Stimulated activated naive CD8-positive, alpha-beta T cell treated with anti-CD3 and anti-CD28 coated beads, Interleukin-15, Interleukin-2, amounts not matched to agents 100 ng/mL and 50 ng/mL, for 24 hours (primary cell): ENCODE results near the gene TYR.
"Not testable (repeated sequence)": the region's sequence is repeated elsewhere in the genome, so short reads cannot be mapped to it uniquely, and the experiment has no call there.

ENCODE experiments used
- H3K27ac Mint-ChIP-seq: one replicate; pipeline ENCODE4 v1.8.0; 2021; ENCODE audit warnings: mild to moderate bottlenecking, mixed read lengths
- H3K27me3 Mint-ChIP-seq: one replicate; pipeline ENCODE4 v1.8.0; 2021; ENCODE audit warnings: mixed read lengths
- H3K36me3 Mint-ChIP-seq: one replicate; pipeline ENCODE4 v1.8.0; 2021; ENCODE audit warnings: low read depth, mixed read lengths
- H3K4me1 Mint-ChIP-seq: one replicate; pipeline ENCODE4 v1.8.0; 2021; ENCODE audit warnings: low read depth, mixed read lengths
- H3K4me3 Mint-ChIP-seq: one replicate; pipeline ENCODE4 v1.8.0; 2021; ENCODE audit warnings: mild to moderate bottlenecking, mixed read lengths
- H3K9me3 Mint-ChIP-seq: one replicate; pipeline ENCODE4 v1.8.0; 2021; ENCODE audit warnings: mixed read lengths

TYR gene

DNA sequence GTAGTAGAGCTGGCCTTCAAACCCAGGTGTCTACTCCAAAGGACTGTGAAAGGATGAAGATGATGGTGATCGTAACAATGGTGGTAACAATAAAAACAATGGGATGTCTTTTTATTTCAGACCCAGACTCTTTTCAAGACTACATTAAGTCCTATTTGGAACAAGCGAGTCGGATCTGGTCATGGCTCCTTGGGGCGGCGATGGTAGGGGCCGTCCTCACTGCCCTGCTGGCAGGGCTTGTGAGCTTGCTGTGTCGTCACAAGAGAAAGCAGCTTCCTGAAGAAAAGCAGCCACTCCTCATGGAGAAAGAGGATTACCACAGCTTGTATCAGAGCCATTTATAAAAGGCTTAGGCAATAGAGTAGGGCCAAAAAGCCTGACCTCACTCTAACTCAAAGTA lies 117.3 kb downstream of the TYR start:
- not testable (repeated sequence) for H3K27ac Mint-ChIP-seq, H3K36me3 Mint-ChIP-seq, H3K4me1 Mint-ChIP-seq, H3K4me3 Mint-ChIP-seq, H3K9me3 Mint-ChIP-seq, H3K27me3 Mint-ChIP-seq

DNA sequence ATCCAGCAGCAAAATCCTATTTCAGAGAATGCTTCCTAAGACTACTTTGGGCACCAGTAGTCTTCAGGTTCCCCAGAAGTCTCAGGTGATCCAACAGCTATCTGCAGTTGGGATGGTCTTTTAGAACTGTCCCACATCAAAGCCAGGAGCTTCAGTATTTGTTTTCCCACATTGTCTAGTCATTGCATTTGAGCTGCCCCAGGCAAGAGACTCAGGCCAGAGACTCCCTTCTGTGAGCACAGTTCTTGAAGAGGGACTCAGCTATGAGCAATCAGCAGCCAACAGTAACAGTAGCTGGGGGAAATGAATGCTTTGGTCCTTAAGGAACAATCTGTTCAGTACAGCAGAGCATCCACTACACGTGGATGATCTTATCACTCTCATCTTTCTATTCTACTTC lies 125.4 kb downstream of the TYR start:
- H3K9me3 Mint-ChIP-seq, H3K27me3 Mint-ChIP-seq, H3K27ac Mint-ChIP-seq, H3K4me3 Mint-ChIP-seq, H3K4me1 Mint-ChIP-seq, H3K36me3 Mint-ChIP-seq: not testable (repeated sequence)

- H3K9me3 Mint-ChIP-seq, H3K4me3 Mint-ChIP-seq, H3K27me3 Mint-ChIP-seq, H3K36me3 Mint-ChIP-seq, H3K27ac Mint-ChIP-seq, H3K4me1 Mint-ChIP-seq: not testable (repeated sequence)
These were observed 130.6 kb downstream of the TYR start for GRCh38 chr11:89308272-89308671.

DNA sequence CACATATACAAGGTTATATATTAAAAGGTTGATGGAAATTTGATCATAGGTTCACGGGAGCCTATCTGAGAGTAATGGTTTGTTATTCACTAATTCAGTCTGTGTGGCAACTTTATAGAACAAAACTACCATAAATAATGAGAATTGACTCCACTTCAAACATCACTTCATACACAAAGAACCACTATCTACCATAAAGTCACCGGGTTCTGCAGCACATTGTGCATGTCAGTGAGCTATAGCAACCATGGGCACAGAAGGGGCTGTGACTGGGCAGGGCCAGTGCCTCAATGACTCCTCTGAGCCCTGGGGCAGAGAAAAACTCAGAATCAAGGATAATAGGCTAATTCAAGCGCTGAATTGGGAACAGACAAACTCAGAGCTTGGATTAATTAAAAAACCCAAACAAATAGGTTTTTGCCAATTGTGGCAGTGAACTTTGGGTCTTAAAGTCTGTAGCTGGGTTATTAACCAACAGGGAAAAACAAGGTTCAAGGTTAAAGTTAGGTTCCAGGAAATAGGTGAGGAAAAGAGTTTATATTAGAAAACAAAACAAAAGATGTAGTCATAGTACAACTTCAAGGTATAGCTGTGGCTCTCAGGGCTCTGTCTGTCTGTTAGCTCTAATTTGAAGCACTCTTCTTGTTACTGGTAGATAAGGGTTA lies 131.8 kb downstream of the TYR start:
- H3K27ac Mint-ChIP-seq, H3K36me3 Mint-ChIP-seq, H3K4me3 Mint-ChIP-seq, H3K9me3 Mint-ChIP-seq, H3K4me1 Mint-ChIP-seq, H3K27me3 Mint-ChIP-seq: not testable (repeated sequence)

DNA sequence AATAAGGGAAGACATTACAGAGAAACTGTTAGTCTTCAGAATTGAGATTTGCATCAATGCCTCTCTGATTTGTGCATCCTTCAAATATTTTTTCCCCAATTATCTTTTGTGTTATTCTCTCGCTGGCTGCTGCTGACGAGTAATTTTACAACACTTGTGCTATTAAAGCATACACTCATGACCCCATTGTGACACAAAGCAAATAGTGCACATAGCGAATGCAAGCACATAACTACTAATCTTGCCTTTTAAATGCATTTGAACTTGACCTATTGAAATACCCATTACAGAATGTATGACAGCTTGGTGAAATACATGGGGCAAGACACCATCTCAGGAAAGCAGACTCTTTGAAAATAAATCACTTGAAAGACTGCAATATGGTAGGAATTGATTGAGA lies 132.9 kb downstream of the TYR start:
- not testable (repeated sequence) for H3K27me3 Mint-ChIP-seq, H3K27ac Mint-ChIP-seq, H3K9me3 Mint-ChIP-seq, H3K36me3 Mint-ChIP-seq, H3K4me1 Mint-ChIP-seq, H3K4me3 Mint-ChIP-seq

DNA sequence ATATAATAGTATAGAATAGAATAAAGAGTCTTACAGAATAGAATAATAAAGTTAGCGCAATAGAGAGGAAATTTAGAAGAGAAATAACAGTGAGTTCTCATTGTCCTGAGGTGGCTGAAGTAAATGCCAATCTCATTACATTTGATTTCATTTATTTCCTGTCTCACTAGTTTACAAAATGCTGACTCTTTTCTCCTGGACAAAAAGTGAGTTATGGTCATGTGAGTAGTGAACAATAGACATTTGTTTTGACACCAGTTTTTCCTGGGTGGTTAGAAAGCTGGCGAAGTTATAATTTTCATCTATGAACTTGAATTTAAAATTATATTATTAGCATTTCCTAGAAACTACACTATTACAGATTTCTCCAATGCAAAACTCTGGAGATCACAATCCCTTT lies 143.7 kb downstream of the TYR start:
- no peaks in the 10 kb centered on the region for H3K4me1 Mint-ChIP-seq
- no peaks in the 10 kb centered on the region for H3K36me3 Mint-ChIP-seq
- H3K27me3 Mint-ChIP-seq = no peaks in the 10 kb centered on the region
- H3K27ac Mint-ChIP-seq = no peak overlapping the region
- H3K9me3 Mint-ChIP-seq = peaks cover 5% of the 10 kb centered on the region
- H3K4me3 Mint-ChIP-seq = no peak overlapping the region

DNA sequence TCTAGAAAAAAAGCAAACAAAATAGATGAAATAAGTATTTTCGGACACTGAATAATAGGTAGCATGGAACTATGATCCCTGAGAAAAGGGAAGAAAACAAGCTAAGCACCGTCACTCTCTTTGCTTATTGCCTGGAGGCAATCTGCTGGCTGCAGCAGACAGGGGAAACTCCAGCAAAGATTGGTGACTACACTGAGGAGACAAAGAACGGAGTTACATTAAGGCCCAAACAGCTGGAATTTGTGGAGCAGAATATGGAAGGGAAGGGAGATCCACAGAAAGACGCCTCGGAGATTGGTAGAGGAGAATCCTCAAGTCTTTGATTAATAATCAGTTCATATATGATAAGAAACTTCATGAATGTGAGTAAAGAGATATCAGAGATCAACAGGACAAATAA lies 150.2 kb downstream of the TYR start:
- H3K36me3 Mint-ChIP-seq = no peaks in the 10 kb centered on the region
- no peak overlapping the region for H3K27ac Mint-ChIP-seq

GRCh38 chr11:89331940-89332339 lies 154.3 kb downstream of the TYR start:
- H3K36me3 Mint-ChIP-seq, H3K27me3 Mint-ChIP-seq, H3K27ac Mint-ChIP-seq, H3K9me3 Mint-ChIP-seq, H3K4me3 Mint-ChIP-seq, H3K4me1 Mint-ChIP-seq: not testable (repeated sequence)

More for the DNA sequence above, 150.2 kb downstream of the TYR start:
- Mint-ChIP-seq H3K4me1 (no peaks in the 10 kb centered on the region), H3K27me3 (no peaks in the 10 kb centered on the region), H3K9me3 (no peaks in the 10 kb centered on the region), H3K4me3 (no peak overlapping the region)

DNA sequence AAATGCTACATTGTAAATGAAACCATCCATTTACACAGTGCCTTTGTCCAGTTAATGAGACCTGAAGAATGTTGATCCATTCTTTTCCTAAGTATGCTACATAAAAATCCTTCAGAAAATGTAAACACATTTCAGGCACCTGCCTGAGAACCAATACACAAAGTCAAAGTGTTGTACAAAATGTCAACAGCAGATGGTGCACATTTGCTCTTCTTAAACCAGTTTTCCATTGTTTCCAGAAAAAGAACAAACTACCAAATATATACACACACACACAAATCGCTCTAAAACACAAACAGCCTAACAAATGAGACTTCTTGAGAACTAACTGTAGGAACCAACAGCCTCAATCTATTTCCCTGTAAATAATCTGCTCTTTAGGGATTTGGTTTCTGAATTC lies 156.0 kb downstream of the TYR start:
- not testable (repeated sequence) for H3K4me1 Mint-ChIP-seq, H3K27me3 Mint-ChIP-seq, H3K9me3 Mint-ChIP-seq, H3K27ac Mint-ChIP-seq, H3K36me3 Mint-ChIP-seq, H3K4me3 Mint-ChIP-seq

GRCh38 chr11:89337100-89337650 lies 159.5 kb downstream of the TYR start:
- not testable (repeated sequence) for H3K4me1 Mint-ChIP-seq, H3K9me3 Mint-ChIP-seq, H3K27me3 Mint-ChIP-seq, H3K36me3 Mint-ChIP-seq, H3K27ac Mint-ChIP-seq, H3K4me3 Mint-ChIP-seq

DNA sequence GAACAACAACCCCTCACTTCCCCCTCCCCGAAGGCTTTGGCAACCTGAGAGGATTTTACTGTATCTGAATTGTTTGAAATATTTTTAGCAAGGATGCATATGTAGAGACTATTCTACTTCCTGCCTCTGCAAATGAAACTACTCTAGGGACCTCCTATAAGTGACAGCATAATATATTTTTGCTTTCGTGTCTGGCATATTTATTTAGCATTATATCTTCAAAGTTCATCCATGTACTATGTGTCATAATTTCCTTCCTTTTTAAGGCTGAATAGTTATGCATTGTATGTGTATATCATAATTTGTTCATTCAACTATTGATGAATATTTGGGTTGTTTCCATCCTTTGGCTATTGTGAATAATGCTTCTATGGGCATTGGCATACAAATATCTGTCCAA lies 160.4 kb downstream of the TYR start:
- not testable (repeated sequence) for H3K36me3 Mint-ChIP-seq

DNA sequence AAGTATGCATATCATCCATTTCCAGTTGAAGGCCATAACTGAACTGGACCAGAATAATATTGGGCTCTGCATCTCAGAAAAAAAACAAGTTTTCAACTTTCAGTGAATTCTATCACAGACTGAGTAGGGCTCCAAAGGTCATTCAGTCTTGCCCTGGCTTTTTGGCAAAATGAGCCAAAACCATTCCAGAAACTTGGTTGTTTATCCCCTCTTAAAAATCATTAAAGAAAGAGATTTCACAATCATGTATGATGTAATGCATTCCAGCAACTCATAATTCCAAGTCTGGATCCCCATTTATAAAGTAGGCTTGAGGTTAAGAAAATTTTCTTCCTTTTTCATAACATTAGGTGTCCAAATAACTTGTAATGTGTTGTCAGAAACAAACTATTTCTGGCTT lies 162.8 kb downstream of the TYR start:
- H3K4me3 Mint-ChIP-seq, H3K9me3 Mint-ChIP-seq, H3K4me1 Mint-ChIP-seq, H3K27me3 Mint-ChIP-seq, H3K27ac Mint-ChIP-seq, H3K36me3 Mint-ChIP-seq: not testable (repeated sequence)

More for the DNA sequence above, 160.4 kb downstream of the TYR start:
- not testable (repeated sequence) for H3K4me3 Mint-ChIP-seq, H3K9me3 Mint-ChIP-seq, H3K4me1 Mint-ChIP-seq, H3K27me3 Mint-ChIP-seq, H3K27ac Mint-ChIP-seq

DNA sequence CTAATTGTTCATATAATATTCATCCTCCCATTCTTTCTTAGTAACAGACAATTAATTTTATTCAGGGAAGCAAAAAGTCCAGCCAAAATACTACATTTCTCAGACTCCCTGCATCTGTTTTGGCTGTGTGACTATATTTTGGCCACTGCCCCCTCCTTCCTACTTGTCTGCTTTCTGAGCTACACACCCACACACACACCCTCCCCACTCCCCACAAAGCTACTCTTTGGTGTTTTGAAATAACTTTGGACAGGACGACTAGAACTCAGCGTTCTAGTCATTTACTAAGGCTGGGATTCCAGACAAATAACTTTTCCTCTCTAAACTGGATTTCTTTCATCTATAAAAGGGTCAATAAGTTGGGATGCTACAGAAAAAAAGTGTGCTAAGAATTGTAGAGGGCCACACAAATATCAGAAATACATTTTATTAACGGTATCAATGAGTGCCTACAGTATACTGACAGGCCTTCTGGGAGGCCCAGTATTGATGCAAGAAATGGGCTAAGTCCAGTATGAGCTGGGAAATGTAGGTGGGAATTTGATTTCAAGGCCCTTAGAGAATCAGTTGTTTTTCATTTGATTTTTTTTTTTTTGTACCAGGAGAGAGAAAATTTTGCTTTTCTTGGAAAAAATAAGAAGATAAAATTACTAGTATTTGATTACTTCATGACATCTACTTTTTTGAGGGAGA lies 165.4 kb downstream of the TYR start:
- H3K27ac Mint-ChIP-seq, H3K27me3 Mint-ChIP-seq, H3K36me3 Mint-ChIP-seq, H3K9me3 Mint-ChIP-seq, H3K4me3 Mint-ChIP-seq, H3K4me1 Mint-ChIP-seq: not testable (repeated sequence)
